ENCODE data around the gene EXOC6B. TPM values are rescaled to one million over a fixed set of nuclear protein-coding genes. Genes with fewer than 3 reads are reported as not detected.

Gene EXOC6B
- total and polyA plus RNA-seq, 2 of the 8 experiments (the other 6 are each of a cell fraction or from before 2014, with no cell fraction given) = 13.5 to 33.0 TPM

DNA sequence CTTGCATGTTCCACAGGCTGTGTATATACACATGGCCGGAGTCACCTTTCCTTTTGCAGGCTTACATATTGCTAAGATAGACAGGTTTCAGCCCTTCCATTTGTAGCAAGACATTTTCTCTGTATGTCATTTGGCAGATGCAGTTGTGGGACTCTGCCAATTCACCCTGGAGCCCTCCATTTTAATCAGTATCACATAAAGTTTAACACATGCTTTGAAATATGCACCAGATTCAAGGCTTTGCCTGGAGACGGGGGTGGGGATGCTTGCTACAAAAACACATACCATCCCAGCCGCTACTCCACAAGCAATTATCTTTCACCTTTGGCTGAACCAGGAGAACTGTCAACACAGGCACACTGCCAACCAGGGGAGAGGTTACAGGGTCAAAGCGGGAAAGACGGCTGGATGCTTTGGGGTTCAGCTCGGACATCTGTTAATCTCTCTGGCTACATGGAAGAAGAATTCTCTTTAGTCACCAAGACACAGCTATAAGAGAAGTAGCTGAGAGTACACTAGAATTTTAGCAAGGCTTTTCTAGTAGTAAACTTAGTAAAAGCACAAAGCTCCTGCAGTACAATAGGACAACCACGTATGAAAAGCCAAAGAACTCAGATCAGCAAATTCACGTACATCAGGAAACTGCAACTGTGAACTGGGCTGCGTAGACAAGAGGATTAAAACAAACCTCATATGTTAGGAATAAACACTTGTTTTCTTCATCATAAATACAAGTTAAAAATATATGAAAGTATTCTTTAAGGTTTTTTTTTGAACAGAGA lies 130.9 kb downstream of the EXOC6B start:
- H3K4me2 ChIP-seq (ENCODE audit: insufficient read depth in 1 of 2, low read depth in 2 of 2, low read length in 2 of 2) = peak overlapping the region in 1 of 2 experiments; percentile 8; a peak in 1 of 4 replicates
- TF ChIP-seq, protein P1, sequence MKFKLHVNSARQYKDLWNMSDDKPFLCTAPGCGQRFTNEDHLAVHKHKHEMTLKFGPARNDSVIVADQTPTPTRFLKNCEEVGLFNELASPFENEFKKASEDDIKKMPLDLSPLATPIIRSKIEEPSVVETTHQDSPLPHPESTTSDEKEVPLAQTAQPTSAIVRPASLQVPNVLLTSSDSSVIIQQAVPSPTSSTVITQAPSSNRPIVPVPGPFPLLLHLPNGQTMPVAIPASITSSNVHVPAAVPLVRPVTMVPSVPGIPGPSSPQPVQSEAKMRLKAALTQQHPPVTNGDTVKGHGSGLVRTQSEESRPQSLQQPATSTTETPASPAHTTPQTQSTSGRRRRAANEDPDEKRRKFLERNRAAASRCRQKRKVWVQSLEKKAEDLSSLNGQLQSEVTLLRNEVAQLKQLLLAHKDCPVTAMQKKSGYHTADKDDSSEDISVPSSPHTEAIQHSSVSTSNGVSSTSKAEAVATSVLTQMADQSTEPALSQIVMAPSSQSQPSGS (IDR thresholded peaks at IDR 0.05; ENCODE audit: low read length) = no peak
- TF ChIP-seq CHD1 (IDR thresholded peaks at IDR 0.05; ENCODE audit: low read depth, low read length) (no peak), CHD2 (IDR thresholded peaks at IDR 0.05; ENCODE audit: low read length) (no peak), SRF (IDR thresholded peaks at IDR 0.05; ENCODE audit: low read depth, low read length) (no peak), CBX8 (IDR thresholded peaks at IDR 0.05; ENCODE audit: borderline replicate concordance, low read depth, low read length) (no peak), RXRA (IDR thresholded peaks at IDR 0.05; ENCODE audit: insufficient read depth, low read depth, low read length) (no peak), HDAC6 (IDR thresholded peaks at IDR 0.05; ENCODE audit: low read depth, low read length) (no peak), BRCA1 (IDR thresholded peaks at IDR 0.05; ENCODE audit: low read depth, low read length) (no peak), BCL11A (IDR thresholded peaks at IDR 0.05; ENCODE audit: low read depth in 2 of 2, low read length in 2 of 2) (no peak), SP4 (IDR thresholded peaks at IDR 0.05; ENCODE audit: low read length) (no peak)
- TF ChIP-seq, protein P2, sequence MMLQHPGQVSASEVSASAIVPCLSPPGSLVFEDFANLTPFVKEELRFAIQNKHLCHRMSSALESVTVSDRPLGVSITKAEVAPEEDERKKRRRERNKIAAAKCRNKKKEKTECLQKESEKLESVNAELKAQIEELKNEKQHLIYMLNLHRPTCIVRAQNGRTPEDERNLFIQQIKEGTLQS (IDR thresholded peaks at IDR 0.05; ENCODE audit: insufficient read depth, low read depth, low read length) = no peak

More for the DNA sequence above, 130.9 kb downstream of the EXOC6B start:
- Histone ChIP-seq H3K9ac (replicated peaks in 1 of 4; ENCODE audit: extremely low read depth in 1 of 4, low read depth in 3 of 4, low read length in 3 of 4) (no peak overlapping the region), H2BK120ac (replicated peaks; ENCODE audit: low read depth, low read length) (no peak overlapping the region), H4K5ac (ENCODE audit: insufficient read length, low read depth, low read length) (no peak overlapping the region), H2AFZ (ENCODE audit: low read length) (no peak overlapping the region), H2BK12ac (ENCODE audit: low read depth, low read length) (no peak overlapping the region), H3K79me2 (ENCODE audit: control insufficient read depth in 1 of 2, insufficient read depth in 2 of 2, low read length in 2 of 2) (no peaks in the 10 kb centered on the region), H4K91ac (replicated peaks; ENCODE audit: insufficient read length, low read length) (no peak overlapping the region), H3K4ac (replicated peaks; ENCODE audit: insufficient read length, low read depth, low read length) (no peak overlapping the region), H2BK15ac (ENCODE audit: low read length) (no peak overlapping the region), H4K20me1 (replicated peaks in 1 of 2; ENCODE audit: control insufficient read depth in 1 of 2, insufficient read depth in 2 of 2, low read length in 2 of 2) (no peaks in the 10 kb centered on the region), H2BK5ac (ENCODE audit: low read depth, low read length) (no peak overlapping the region), H3K4me3 (ENCODE audit: extremely low read depth in 1 of 4, insufficient read depth in 2 of 4, low read depth in 3 of 4, low read length in 4 of 4) (no peak overlapping the region), H3K36me3 (ENCODE audit: control insufficient read depth in 2 of 4, insufficient read depth in 4 of 4, low read length in 3 of 4) (no peaks in the 10 kb centered on the region; a peak in 1 of 8 replicates), H3K23me2 (ENCODE audit: low read depth, low read length) (no peaks in the 10 kb centered on the region), H3K23ac (ENCODE audit: insufficient read length) (no peak overlapping the region), H3K4me1 (replicated peaks in 1 of 4; ENCODE audit: control insufficient read depth in 3 of 4, insufficient read depth in 4 of 4, low read length in 3 of 4) (peaks cover 0 to 7% (median 3%) of the 10 kb centered on the region in 4 experiments; a peak in 3 of 7 replicates), H3K27ac (ENCODE audit: low read depth, low read length) (no peak overlapping the region), H2AK5ac (ENCODE audit: low read depth, low read length) (no peak overlapping the region), H3K14ac (ENCODE audit: insufficient read length) (no peak overlapping the region), H3K56ac (replicated peaks; ENCODE audit: insufficient read length, low read depth, low read length) (no peak overlapping the region), H2BK20ac (ENCODE audit: low read length) (no peak overlapping the region), H4K8ac (ENCODE audit: extremely low read depth, insufficient read depth, low read length) (no peak overlapping the region), H3K79me1 (ENCODE audit: low read depth, low read length) (no peaks in the 10 kb centered on the region), H3K9me3 (ENCODE audit: insufficient read depth in 2 of 2, low read depth in 1 of 2, low read length in 1 of 2) (no peaks in the 10 kb centered on the region), H3K27me3 (replicated peaks in 1 of 4; ENCODE audit: control insufficient read depth in 3 of 4, extremely low read depth in 1 of 4, insufficient read depth in 3 of 4, low read length in 3 of 4) (no peaks in the 10 kb centered on the region), H3K18ac (ENCODE audit: extremely low read depth, low read length) (no peak overlapping the region)
- POLR2A ChIA-PET (ENCODE audit: partially characterized antibody) = no interaction called here
- 75% methylated on average over 9 of the region's 9 CpGs; no CpG with 5 or more reads in 1 of the 2 experiments for WGBS, 2 experiments (ENCODE audit: extremely low coverage in 1 of 2, insufficient coverage in 1 of 2, insufficient read length in 1 of 2, insufficient replicate concordance in 2 of 2, low coverage in 1 of 2, low lambda C conversion rate in 2 of 2, missing lambda C conversion rate in 1 of 2)
- CTCF ChIA-PET (ENCODE audit: partially characterized antibody) = interaction anchor here (1.1 kb wide), 1 partner anchor 87 kb away, joined by 3 read pairs; no protein-coding TSS in a partner anchor
- FAIRE-seq (no peak), DNase-seq (ENCODE audit: low read depth in 1 of 2, low spot score in 2 of 2) (no peak)
